Fibroblast of peridontal ligament (primary cell): ENCODE results near the gene STOML1.

ENCODE experiments used
- DNase-seq: peaks from one replicate; pipeline ENCODE4 v3.0.0-alpha.2; 2010; ENCODE audit errors: extremely low read depth

Gene STOML1

GRCh38 chr15:74022706-74023470 is 30.8 kb upstream of the STOML1 start:
- DNase-seq = no peak

- DNase-seq = no peak
Observed at GRCh38 chr15:74019734-74020133, 27.6 kb upstream of the STOML1 start.

DNA sequence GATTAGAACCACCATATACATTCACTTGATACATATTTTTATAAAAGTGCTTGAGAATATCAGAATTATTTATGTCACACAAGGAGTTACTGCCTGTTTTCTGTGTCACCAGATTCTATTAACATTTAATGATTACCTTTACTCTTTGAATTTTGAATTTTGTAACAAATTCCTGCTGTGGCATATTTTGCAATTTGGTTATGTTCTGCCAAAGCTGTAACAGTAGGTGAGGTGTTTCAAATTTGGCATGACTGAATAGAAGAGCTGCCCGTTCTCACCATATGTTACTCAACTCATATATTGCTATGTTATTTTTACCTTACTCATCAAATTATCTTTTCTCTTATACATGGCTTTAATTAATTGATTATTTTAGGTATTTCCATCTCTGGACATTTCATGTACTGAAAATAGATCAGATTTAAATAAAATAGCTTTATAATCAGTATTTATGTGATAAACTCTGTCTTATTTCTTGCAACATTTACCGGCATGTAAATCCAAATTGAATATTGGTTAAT is 21.3 kb upstream of the STOML1 start:
- DNase-seq = no peak

DNA sequence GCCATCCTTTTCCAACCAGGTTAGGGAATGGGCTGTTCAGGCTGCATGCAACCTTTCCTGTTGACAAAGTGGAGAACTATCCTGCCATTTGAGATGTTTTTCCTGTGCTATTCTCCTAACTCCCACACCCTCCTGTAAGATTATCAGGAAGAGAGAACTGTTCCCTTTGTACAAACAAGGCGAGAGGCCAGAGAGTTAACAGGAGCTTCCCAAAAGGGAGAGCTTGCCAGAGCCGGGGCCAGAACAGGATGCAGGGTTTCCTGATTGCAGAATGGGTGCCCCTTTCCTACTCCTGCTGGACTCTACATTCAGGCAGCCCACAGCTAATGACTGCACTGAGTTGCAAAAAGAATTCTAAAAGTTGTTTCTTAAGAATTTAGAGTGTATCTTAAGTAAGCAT is 19.5 kb upstream of the STOML1 start:
- DNase-seq = peak; percentile 52

- peak; percentile 60 for DNase-seq
Observed at GRCh38 chr15:74010929-74011540, 18.9 kb upstream of the STOML1 start.

DNA sequence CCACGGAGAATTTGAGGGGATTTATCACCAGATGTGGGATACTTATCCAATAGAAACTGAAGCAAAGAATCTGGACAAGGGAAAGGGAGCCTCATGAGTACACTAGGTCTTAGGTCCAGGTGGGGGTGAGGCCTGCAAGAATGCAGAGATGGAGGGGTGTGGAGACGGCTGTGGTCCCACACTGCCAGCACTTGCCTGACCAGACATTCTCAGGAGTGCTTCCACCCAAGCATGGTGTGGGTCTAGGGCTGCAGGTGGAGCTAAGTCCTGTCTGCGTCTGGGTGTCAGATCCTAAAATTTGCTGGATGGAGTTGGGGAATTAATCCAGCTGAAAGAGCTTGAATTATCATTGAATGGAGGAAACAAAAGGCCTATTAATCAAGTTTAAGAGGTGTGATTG is 16.8 kb upstream of the STOML1 start:
- no peak for DNase-seq

DNA sequence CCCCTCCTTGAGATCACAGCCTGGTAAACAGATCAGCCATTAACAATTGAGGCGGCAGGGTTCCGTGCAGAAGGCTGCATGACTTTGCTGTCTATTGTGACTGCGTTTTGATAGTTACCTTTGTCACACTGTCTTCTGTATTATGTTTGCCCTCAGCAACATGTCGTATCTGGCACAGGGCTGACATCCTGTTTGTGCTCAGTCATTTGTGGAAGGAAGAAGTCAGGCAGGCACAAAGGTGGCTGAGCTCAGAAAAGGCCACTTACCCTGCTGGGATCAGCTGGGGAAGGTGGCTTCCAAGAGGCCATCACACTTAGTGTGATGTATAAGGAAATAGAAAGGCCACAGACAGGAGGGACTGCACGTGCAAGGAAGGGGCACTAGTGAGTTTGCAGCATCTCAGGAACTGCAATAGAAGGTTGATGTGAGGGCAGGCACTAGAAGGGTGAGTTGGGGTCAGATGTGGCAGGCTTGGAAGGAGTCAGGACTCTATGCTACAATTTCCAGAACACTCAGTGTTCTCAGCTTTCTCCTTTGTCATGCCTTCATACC is 15.8 kb upstream of the STOML1 start:
- no peak for DNase-seq

GRCh38 chr15:74006774-74007639 is 14.9 kb upstream of the STOML1 start:
- no peak for DNase-seq

DNA sequence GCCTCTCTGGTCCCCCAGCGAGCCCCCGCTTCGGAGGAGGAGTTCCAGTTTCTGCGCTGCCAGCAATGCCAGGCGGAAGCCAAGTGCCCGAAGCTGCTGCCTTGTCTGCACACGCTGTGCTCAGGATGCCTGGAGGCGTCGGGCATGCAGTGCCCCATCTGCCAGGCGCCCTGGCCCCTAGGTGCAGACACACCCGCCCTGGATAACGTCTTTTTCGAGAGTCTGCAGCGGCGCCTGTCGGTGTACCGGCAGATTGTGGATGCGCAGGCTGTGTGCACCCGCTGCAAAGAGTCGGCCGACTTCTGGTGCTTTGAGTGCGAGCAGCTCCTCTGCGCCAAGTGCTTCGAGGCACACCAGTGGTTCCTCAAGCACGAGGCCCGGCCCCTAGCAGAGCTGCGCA is 5.9 kb upstream of the STOML1 start:
- no peak for DNase-seq

DNA sequence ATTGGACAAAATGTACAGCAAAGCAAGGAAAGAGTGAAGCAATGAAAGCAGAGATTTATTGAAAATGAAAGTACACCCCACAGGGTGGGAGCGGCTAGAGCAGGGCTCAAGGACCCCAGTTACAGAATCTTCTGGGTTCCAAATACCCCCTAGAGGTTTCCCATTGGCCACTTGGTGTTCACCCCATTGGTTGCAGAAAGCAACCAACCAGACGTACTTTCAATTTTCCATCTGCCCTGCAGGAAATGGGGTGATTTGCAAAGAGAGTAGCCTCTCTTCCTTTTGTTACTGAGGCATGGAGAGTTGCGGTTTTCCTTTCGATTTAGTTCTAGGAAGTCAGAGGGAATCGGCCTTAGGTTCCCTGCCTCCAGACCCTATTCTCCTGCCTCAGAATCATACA is 4.8 kb upstream of the STOML1 start:
- DNase-seq = peak; percentile 78

DNA sequence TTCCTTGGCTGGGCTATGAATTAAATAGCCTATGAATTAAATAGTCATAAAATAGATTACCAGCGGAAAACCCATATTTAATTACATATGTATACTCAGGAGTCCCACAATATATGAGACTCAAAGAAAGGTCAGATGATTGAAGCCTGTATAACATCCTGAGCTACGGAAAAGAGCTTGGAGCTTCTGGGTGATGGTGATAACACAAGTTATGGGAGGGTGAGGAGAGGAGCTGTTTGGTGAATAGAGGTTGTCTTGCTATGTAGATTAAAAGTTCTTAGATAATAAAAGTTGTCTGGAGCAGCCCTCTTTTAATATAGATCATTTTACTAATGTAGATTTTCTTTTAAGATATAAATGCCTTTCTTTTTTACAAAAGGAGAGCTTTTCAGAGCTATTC is 4.2 kb upstream of the STOML1 start:
- no peak for DNase-seq

DNA sequence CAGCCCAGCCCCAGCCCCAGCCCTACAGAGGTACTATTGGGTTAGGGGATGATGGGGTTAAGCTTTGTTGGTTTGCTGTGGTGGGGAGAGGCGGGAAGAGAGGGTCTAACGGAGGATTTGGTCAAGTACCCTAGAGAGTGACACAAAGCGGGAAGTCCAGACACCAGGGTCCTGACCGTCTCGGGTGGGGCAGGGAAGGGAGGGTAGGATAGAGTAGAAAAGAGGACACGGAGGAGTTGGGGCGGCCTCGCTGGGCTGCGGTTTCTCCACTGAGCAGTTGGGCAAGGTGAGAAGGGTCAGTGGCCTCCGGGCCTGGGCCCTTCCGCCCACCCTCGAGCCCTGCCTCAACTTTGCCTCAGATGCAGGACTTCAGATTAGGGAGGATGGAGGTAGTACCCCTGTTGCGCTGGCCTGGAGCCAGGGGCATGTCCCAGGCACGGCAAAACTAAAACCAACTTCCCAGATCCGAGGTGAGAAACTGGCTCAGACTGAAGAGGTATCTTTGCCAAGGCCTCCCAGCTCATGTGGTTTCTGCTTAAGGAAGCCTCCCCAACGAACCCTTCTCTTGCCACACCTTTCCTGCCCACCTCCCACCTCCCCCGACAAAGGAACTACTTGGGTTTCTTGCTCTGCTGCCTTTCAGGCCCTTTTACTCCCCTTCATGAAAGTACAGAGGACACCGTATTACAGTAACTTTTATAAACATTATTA is 3.0 kb upstream of the STOML1 start:
- DNase-seq = no peak

- DNase-seq = peak; percentile 91
Observed at GRCh38 chr15:73994413-73994883, 2.4 kb upstream of the STOML1 start, which contains the start of gene PML. TSS of gene PML (plus strand) at chr15:73994716. CDS start at chr15:73994813, 97 bp downstream.

DNA sequence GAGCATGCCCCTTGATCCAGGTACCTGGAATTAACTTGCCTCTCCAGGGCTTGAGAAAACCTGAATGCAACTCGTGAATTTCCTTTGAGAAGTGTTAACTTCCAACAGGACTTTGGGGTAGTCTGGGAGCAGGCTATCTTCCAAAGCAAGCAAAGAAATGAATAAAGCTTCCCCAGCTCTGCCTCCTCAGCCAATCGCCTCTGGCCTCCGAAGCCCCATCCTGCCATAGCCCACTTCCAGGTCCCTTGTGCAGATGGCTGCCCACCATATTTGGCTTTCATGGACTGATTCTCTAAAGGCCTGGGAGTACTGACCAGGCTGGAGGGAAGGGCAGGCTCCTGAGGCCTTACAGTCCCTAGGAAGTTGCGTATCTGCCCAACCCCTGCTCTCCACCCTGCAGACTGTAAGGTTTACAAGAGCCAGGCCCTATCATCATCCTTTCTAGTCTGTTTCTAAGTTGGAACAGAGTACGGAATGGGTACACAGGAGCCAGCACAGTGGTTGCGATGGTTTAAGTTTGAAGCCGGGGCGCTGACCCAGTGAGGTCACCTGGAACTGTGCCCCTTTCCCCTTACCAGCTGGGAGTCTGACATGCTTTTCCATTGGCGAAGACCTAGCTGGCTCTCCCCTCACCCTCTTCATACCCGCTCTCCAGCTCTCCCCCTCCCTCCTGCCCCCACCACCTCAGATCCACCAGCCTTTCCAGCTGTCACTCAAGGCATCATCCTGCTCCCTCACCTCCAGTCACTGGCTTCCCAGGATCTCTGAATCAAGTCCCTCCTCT is 1.3 kb upstream of the STOML1 start:
- no peak for DNase-seq

DNA sequence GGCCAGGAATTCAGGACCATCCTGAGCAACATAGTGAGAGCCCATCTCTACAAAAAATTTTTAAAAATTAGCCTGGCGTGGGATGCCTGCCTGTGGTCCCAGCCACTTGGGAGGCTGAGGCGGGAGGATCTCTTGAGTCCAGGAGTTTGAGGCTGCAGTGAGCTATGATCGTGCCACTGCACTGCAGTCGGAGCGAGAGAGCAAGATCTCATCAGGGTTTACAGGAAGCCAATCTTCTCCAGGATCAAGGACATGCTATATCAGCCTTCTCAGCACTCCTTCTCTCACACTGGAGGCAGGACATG is 451 bp upstream of the STOML1 start:
- DNase-seq = no peak

DNA sequence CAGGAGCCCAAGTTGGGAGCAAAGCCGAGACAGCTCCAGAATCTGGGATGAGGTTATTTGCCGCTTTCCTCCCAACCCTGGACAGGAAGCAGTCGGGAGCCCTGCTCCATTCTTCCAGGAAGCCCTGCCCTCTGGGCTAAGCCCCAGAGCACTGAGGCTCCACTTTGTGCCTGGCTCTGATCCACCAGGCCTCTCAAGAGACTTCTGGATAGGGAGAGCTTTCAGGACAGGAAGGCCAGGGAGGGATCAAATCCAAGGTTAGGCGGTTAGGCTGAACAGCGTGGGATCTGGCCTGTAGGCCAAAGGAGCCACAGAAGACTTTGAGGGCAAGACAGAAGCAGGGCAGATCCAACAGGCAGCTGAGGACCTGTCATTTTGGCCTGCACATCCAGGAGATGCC is 835 bp downstream of the STOML1 start:
- DNase-seq = peak; percentile 78

DNA sequence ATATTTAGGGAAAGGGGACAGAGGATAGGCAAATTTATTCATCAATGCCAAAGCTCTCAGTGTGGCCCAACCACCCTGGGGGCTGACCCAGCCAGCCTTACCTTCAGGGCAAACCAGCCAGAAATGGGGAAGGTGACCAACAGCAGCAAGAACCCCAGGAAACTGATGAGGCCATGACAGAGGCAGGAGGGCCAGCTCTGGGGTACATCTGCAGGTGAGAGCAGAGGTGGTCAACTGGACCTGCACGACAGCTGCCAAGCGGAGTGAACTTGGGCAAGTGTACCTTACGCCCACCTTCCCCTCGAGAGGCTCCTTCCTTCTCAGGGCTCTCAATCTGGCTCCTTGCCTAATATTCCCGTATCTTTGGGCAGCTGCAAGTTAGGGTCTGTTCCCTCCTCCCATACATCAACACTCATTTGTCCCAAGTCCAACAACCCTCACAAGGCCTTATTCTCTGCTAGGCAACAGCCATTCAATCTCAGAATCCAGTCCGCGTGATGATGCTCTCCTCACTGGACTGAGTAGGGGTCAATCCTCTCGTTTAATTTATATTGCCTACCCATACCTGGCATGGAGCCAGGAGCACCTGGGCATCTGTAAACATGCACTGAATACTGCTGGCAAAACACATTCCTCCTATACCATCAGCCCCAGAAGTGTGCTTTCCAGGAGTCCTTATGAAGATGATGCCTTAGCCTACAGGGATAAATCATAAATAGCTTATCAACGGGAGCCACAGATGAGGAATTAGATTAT is 1.7 kb downstream of the STOML1 start:
- DNase-seq = no peak

DNA sequence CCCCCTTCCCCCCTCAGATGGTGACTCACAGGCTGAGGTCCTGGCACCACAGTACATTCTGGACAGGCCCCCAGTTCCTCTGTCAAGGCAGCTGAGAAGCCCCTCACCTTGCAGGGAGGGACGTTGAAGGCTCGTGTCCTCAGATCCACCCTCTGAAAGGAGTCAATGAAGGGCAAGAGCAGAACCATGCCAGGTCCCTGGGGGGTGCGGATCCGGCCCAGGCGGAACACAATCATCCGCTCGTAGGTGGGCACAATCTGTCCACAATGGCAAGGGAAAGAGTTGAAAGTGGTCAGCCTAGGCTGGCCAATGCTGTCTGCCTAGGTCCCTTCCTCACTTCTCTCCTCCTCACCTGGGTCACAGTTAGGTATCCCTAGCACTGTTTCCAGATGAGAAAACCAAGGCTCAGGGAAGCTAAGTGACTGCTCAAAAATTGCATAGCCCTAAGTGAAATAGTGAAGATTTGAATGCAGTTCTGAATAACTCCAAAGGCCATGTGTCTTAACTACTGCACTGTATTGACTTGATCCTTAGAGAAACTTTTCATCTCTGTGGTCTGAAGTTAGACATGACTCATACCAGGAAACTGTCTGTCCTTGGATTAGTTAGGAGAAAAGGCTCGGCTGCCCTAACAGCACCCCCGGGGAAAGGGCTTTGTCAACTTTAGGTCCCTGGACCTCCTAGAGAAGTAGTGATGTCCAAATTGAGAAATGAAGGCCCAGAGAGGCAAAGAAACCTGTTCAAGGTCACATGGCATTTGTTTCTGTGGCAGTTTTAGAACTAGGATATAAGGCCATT is 2.9 kb downstream of the STOML1 start:
- DNase-seq = peak; percentile 84

- no peak for DNase-seq
Observed at GRCh38 chr15:73988445-73988969, 3.6 kb downstream of the STOML1 start.
